ENCODE data around the gene RAG1. TPM values are rescaled to one million over a fixed set of nuclear protein-coding genes. Genes with fewer than 3 reads are reported as not detected.
A peak's percentile ranks its signal among the peaks of the same experiment; 100 is the strongest.
"Not testable (repeated sequence)": the region's sequence is repeated elsewhere in the genome, so short reads cannot be mapped to it uniquely, and the experiment has no call there.

The RAG1 gene
- 0.81 TPM for total RNA-seq
- long read RNA-seq = 0 reads

- DNase-seq = no peak
- ATAC-seq (ENCODE audit: poor library complexity) = no peak
- intact Hi-C loops (cut with DNase I) = no loop called here
These were observed at the start of gene RAG1 for GRCh38 chr11:36567694-36568093. TSS of gene RAG1 (plus strand) at chr11:36568007. CDS start at chr11:36573305, 5,298 bp downstream.

- intact Hi-C loops (cut with DNase I) = no loop called here
- DNase-seq (no peak), ATAC-seq (ENCODE audit: poor library complexity) (no peak)
These were observed 37.0 kb upstream of the RAG1 start for GRCh38 chr11:36530840-36531239.

- intact Hi-C loops (cut with DNase I) = no loop called here
- no peak for DNase-seq
- no peak for ATAC-seq (ENCODE audit: poor library complexity)
These were observed 34.7 kb upstream of the RAG1 start for GRCh38 chr11:36532941-36533601.

- no peak for DNase-seq
- ATAC-seq (ENCODE audit: poor library complexity) = no peak
- intact Hi-C loops (cut with DNase I) = no loop called here
These were observed 33.4 kb upstream of the RAG1 start for GRCh38 chr11:36534276-36534840.

- no peak for DNase-seq
- intact Hi-C loops (cut with DNase I) = no loop called here
- ATAC-seq (ENCODE audit: poor library complexity) = peak; percentile 74
These were observed 26.8 kb upstream of the RAG1 start for GRCh38 chr11:36540998-36541397.

- DNase-seq = no peak
- ATAC-seq (ENCODE audit: poor library complexity) = no peak
These were observed 17.3 kb upstream of the RAG1 start for GRCh38 chr11:36550385-36551115.

GRCh38 chr11:36557390-36557789 lies 10.4 kb upstream of the RAG1 start:
- ATAC-seq (ENCODE audit: poor library complexity); DNase-seq; intact Hi-C loops (cut with DNase I): not testable (repeated sequence)

More at GRCh38 chr11:36550385-36551115, 17.3 kb upstream of the RAG1 start:
- intact Hi-C loops (cut with DNase I) = no loop called here

GRCh38 chr11:36557991-36558390 lies 9.8 kb upstream of the RAG1 start:
- no peak for ATAC-seq (ENCODE audit: poor library complexity)
- intact Hi-C loops (cut with DNase I) = no loop called here
- DNase-seq = no peak

- ATAC-seq (ENCODE audit: poor library complexity) = no peak
- intact Hi-C loops (cut with DNase I) = no loop called here
These were observed 9.0 kb upstream of the RAG1 start for GRCh38 chr11:36558571-36559413.

GRCh38 chr11:36564376-36565030 lies 3.3 kb upstream of the RAG1 start:
- ATAC-seq (ENCODE audit: poor library complexity) (peak; percentile 91), DNase-seq (no peak)
- intact Hi-C loops (cut with DNase I) = loop anchor here (5.0 kb wide), 2 partner anchors 108 to 183 kb away; no protein-coding TSS in a partner anchor

More at GRCh38 chr11:36558571-36559413, 9.0 kb upstream of the RAG1 start:
- DNase-seq = no peak

GRCh38 chr11:36565031-36565610 lies 2.7 kb upstream of the RAG1 start:
- no peak for ATAC-seq (ENCODE audit: poor library complexity)
- no peak for DNase-seq
- intact Hi-C loops (cut with DNase I) = no loop called here

- intact Hi-C loops (cut with DNase I) = no loop called here
- no peak for ATAC-seq (ENCODE audit: poor library complexity)
- no peak for DNase-seq
These were observed 1.3 kb upstream of the RAG1 start for GRCh38 chr11:36566407-36567053.

GRCh38 chr11:36569095-36569494 lies 1.3 kb downstream of the RAG1 start:
- ATAC-seq (ENCODE audit: poor library complexity) = no peak
- no peak for DNase-seq

GRCh38 chr11:36574486-36574885 lies 6.7 kb downstream of the RAG1 start:
- DNase-seq (no peak), ATAC-seq (ENCODE audit: poor library complexity) (no peak)
- intact Hi-C loops (cut with DNase I) = no loop called here

More at GRCh38 chr11:36569095-36569494, 1.3 kb downstream of the RAG1 start:
- intact Hi-C loops (cut with DNase I) = no loop called here

- intact Hi-C loops (cut with DNase I) = no loop called here
- DNase-seq (no peak), ATAC-seq (ENCODE audit: poor library complexity) (no peak)
These were observed 9.6 kb downstream of the RAG1 start for GRCh38 chr11:36577373-36577772.

- no peak for ATAC-seq (ENCODE audit: poor library complexity)
- intact Hi-C loops (cut with DNase I) = no loop called here
- DNase-seq = no peak
These were observed 10.1 kb downstream of the RAG1 start for GRCh38 chr11:36577859-36578258.

- DNase-seq = no peak
- ATAC-seq (ENCODE audit: poor library complexity) = no peak
- intact Hi-C loops (cut with DNase I) = no loop called here
These were observed 10.7 kb downstream of the RAG1 start for GRCh38 chr11:36578458-36578857.

GRCh38 chr11:36581536-36581935 lies 13.7 kb downstream of the RAG1 start:
- ATAC-seq (ENCODE audit: poor library complexity) (no peak), DNase-seq (no peak)
- intact Hi-C loops (cut with DNase I) = no loop called here
